ENCODE results near the gene MYH14.
"Not testable (repeated sequence)": the region's sequence is repeated elsewhere in the genome, so short reads cannot be mapped to it uniquely, and the experiment has no call there.

Gene MYH14

DNA sequence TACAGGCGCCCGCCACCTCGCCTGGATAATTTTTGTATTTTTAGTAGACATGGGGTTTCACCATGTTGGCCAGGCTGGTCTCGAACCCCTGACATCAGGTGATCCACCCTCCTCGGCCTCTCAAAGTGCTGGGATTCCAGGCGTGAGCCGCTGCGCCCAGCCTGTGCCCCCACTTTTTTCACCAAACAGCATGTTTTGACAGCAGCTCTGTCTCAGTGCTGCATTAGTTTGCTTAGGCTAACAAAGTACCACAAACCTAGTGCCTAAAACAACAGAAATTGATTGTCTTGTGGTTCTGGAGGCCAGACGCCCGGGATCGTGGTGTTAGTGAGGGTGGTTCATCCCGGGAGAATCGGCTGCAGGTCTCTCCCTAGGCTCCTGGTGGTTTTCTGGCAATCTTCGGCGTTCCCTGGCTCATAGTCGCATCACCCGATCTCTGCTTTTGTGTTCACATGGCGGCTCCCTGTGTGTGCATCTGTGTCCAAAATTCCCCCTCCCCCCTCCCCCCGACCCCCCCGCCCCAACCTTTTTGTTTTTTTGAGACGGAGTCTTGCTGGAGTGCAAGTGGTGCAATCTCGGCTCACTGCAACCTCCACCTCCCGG lies 30.0 kb downstream of the MYH14 start:
- no peak for DNase-seq (ENCODE audit: low read depth)
- TF ChIP-seq, protein P1, sequence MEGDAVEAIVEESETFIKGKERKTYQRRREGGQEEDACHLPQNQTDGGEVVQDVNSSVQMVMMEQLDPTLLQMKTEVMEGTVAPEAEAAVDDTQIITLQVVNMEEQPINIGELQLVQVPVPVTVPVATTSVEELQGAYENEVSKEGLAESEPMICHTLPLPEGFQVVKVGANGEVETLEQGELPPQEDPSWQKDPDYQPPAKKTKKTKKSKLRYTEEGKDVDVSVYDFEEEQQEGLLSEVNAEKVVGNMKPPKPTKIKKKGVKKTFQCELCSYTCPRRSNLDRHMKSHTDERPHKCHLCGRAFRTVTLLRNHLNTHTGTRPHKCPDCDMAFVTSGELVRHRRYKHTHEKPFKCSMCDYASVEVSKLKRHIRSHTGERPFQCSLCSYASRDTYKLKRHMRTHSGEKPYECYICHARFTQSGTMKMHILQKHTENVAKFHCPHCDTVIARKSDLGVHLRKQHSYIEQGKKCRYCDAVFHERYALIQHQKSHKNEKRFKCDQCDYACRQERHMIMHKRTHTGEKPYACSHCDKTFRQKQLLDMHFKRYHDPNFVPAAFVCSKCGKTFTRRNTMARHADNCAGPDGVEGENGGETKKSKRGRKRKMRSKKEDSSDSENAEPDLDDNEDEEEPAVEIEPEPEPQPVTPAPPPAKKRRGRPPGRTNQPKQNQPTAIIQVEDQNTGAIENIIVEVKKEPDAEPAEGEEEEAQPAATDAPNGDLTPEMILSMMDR (conservative IDR thresholded peaks at IDR 0.05; ENCODE audit: low read length) = no peak
- H3K4me3 ChIP-seq (ENCODE audit: low read length) = no peak overlapping the region

DNA sequence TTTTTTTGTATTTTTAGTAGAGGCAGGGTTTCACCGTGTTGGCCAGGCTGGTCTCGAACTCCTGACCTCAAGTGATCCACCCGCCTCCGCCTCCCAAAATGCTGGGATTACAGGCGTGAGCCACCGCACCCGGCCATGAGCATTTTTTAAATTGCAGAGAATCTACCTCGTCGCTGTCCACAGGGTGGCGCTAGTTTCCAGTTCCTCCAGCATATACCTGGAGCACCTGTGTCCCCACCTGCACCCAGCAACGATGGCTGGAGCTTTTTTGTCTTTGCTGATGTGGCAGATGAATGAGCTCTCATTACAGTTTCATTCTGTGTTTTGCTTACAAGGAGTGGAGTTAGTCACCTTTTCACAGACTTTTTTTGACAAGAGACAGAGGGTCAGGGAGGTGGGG lies 34.1 kb downstream of the MYH14 start:
- not testable (repeated sequence) for H3K4me3 ChIP-seq (ENCODE audit: low read length); DNase-seq (ENCODE audit: low read depth)

DNA sequence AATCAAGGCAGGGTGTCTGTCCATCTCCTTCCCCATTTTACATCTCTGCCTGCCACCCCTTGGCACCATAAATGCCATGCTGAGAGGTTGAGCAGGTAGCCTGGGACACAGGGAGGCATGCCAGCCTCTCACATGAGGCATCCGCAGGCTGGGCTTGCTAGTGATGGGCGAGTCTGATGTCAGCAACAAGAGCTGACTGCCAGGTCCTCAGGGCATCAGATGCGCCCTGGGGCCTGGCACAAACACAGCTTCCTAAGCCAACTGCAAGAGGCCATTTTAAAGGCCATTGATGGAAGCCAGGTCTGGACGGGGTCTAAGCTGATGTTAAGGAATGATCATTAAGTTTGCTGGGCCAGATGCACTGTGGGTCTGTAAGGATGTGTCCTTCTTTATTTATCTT lies 34.6 kb downstream of the MYH14 start:
- no peak for DNase-seq (ENCODE audit: low read depth)
- TF ChIP-seq, protein P1 (conservative IDR thresholded peaks at IDR 0.05; ENCODE audit: low read length) = no peak
- no peak overlapping the region for H3K4me3 ChIP-seq (ENCODE audit: low read length)

DNA sequence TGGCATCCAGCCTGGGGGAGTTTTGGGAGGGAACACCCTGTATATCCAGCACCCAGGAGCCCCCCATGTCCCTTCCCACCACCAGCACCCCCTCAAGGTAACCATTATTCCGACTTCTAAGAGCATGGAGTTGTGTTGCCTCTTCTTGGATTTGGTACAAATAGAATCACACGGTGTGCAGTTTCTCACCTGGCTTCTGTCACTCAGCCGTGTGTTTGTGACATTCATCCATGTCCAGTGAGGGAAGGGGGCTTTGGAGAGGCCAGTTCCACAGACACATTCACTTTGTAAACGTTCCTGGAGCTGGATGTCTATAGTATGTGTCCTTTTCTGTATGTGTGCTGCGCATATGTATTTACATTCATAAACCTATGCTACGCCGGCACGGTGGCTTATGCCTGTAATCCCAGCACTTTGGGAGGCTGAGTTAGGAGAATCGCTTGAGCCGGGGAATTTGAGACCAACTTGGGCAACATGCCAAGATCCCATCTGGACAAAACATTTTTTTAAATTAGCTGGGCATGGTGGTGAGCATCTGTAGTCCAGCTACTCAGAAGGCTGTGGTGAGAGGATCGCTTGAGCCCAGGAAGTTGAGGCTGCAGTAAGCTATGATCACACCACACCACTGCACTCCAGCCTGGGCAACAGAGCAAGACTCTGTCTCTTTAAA lies 36.6 kb downstream of the MYH14 start:
- H3K4me3 ChIP-seq (ENCODE audit: low read length) = no peak overlapping the region
- DNase-seq (ENCODE audit: low read depth) = no peak
- TF ChIP-seq, protein P1 (conservative IDR thresholded peaks at IDR 0.05; ENCODE audit: low read length) = no peak

DNA sequence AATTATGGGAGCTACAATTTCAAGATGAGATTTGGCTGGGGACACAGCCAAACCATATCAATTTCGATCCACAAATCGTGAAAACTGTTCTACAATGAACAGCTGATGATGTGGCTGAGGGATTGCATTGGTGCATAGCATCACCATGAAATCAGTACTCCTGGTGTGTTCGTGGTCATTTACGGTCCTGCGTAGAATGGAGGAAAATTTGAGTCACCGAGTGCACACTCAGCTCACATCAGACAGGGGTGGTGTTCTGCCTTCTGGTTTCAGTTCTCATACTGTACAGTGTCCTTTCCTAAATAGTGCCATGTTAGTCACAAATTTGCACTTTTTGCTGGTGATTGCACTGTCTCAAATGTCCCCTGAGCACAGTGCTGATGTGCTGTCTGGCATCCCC lies 39.2 kb downstream of the MYH14 start:
- H3K4me3 ChIP-seq (ENCODE audit: low read length) = no peak overlapping the region
- TF ChIP-seq, protein P1 (conservative IDR thresholded peaks at IDR 0.05; ENCODE audit: low read length) = no peak
- DNase-seq (ENCODE audit: low read depth) = no peak

DNA sequence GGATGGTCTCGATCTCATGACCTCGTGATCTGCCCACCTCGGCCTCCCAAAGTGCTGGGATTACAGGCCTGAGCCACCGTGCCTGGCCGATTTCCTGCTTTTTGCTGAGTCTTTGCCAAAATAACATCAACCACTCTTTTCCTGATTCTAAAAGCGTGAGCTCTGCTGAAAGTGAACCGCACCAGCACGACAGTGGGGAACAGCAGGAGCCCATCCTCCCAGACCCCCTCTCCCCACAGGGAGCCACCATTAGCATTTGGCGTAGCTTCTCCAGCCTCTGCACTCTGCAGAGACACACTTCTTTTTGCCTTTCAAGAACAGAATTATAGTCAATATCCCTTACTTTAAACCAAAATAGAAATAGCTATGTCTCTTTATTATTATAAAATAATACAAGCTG lies 41.3 kb downstream of the MYH14 start:
- DNase-seq (ENCODE audit: low read depth) = no peak

DNA sequence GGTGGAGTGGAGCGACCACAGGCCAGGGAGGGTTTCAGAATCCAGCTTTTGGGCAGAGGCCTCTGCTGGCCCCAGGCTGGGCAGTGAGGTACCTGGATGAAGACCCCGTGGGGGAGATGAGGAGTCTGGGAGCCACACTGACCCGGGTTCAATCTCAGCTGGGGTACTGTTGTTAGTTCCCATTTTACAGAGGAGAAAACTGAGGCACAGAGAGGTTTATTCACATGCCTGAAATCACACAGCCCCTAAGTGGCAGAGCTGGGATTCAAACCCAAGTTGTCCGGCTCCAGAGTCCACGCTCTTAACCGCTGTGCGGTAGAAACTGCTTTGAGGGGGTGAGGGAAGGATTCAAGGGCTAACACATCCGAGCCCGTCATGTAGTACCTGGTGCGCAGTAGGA lies 45.0 kb downstream of the MYH14 start:
- TF ChIP-seq, protein P1 (conservative IDR thresholded peaks at IDR 0.05; ENCODE audit: low read length) = no peak
- no peak overlapping the region for H3K4me3 ChIP-seq (ENCODE audit: low read length)
- DNase-seq (ENCODE audit: low read depth) = no peak

More for the DNA sequence above, 41.3 kb downstream of the MYH14 start:
- H3K4me3 ChIP-seq (ENCODE audit: low read length) = no peak overlapping the region
- TF ChIP-seq, protein P1 (conservative IDR thresholded peaks at IDR 0.05; ENCODE audit: low read length) = no peak

Measured in AG10803 (cell line).